Fibroblast of lung (primary cell): ENCODE results near the gene EIF5A2.

Experiments
- EZH2 ChIP-seq: IDR thresholded peaks from 2 replicates; pipeline ENCODE4 v1.5.1; 2012; ENCODE audit warnings: low read length, control low read depth, mild to moderate bottlenecking; ENCODE audit errors: missing control alignments
- TF ChIP-seq, protein P1 (sequence below), 2 donors: IDR thresholded peaks in 1 of 2; conservative IDR thresholded peaks in 1 of 2; 1 replicate in 1 of 2; 2 replicates in 1 of 2; pipeline ENCODE4 v1.5.1; 2011 to 2012; ENCODE audit warnings: low read length in 2 of 2, control low read depth in 1 of 2, inconsistent platforms in 1 of 2, low read depth in 1 of 2, mild to moderate bottlenecking in 1 of 2

DNA sequence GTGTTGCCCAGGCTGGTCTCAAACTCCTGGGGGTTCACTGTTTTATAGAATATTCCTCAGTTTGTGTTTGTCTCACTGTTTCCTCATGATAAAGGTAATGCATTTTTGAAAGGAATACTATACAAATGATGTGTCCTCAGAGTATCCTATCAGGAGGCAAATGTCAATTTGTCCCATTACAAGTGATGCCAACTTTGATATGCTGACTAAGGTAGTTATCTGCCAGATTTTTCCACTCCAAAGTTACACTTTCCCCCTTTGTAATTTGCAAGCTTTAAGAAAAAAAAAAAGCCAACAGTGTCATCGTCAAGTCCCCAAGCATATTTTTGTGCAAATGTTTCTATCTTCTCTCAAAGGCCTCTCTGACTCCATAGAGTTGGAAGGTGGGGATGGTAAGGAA lies 9.0 kb downstream of the EIF5A2 start:
- TF ChIP-seq, protein P1, sequence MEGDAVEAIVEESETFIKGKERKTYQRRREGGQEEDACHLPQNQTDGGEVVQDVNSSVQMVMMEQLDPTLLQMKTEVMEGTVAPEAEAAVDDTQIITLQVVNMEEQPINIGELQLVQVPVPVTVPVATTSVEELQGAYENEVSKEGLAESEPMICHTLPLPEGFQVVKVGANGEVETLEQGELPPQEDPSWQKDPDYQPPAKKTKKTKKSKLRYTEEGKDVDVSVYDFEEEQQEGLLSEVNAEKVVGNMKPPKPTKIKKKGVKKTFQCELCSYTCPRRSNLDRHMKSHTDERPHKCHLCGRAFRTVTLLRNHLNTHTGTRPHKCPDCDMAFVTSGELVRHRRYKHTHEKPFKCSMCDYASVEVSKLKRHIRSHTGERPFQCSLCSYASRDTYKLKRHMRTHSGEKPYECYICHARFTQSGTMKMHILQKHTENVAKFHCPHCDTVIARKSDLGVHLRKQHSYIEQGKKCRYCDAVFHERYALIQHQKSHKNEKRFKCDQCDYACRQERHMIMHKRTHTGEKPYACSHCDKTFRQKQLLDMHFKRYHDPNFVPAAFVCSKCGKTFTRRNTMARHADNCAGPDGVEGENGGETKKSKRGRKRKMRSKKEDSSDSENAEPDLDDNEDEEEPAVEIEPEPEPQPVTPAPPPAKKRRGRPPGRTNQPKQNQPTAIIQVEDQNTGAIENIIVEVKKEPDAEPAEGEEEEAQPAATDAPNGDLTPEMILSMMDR (conservative IDR thresholded peaks at IDR 0.05 in 1 of 2, IDR thresholded peaks at IDR 0.05 in 1 of 2; ENCODE audit: low read depth in 1 of 2, low read length in 2 of 2) = no peak
- no peak for TF ChIP-seq EZH2
